H9 (cell line): Measurements from ENCODE around the gene FNDC1. TPM values are rescaled to one million over a fixed set of nuclear protein-coding genes. Genes with fewer than 3 reads are reported as not detected.

Experiments
- DNase-seq: peaks from one replicate; pipeline ENCODE4 v3.0.0-alpha.2; 2017
- H2AFZ ChIP-seq: one replicate; pipeline ENCODE4 v1.6.1; 2013; ENCODE audit warnings: mild to moderate bottlenecking, low read length, control low read depth, moderate library complexity
- H2AK5ac ChIP-seq: 2 replicates; pipeline ENCODE4 v1.6.1; 2013; ENCODE audit warnings: low read length, control low read depth, mixed read lengths; ENCODE audit not compliant: insufficient read length
- H2BK120ac ChIP-seq: one replicate; pipeline ENCODE4 v1.6.1; 2013; ENCODE audit warnings: low read depth, mild to moderate bottlenecking, low read length, control low read depth, inconsistent platforms; ENCODE audit not compliant: poor library complexity, severe bottlenecking
- H2BK12ac ChIP-seq: 2 replicates; pipeline ENCODE4 v1.6.1; 2013; ENCODE audit warnings: low read length, control low read depth, mixed read lengths, low read depth; ENCODE audit not compliant: insufficient read length
- H2BK15ac ChIP-seq: 2 replicates; pipeline ENCODE4 v1.6.1; 2013; ENCODE audit warnings: low read depth, low read length, control low read depth
- H2BK20ac ChIP-seq: one replicate; pipeline ENCODE4 v1.6.1; 2013; ENCODE audit warnings: low read depth, mild to moderate bottlenecking, low read length, control low read depth, inconsistent platforms; ENCODE audit not compliant: poor library complexity, severe bottlenecking
- H2BK5ac ChIP-seq: 2 replicates; pipeline ENCODE4 v1.6.1; 2013; ENCODE audit warnings: low read length, control low read depth, mixed read lengths; ENCODE audit not compliant: insufficient read length
- H3K14ac ChIP-seq: 2 replicates; pipeline ENCODE4 v1.6.1; 2013; ENCODE audit warnings: low read length, control low read depth; ENCODE audit not compliant: insufficient read depth
- H3K18ac ChIP-seq: 2 replicates; pipeline ENCODE4 v1.6.1; 2013; ENCODE audit warnings: low read depth, mild to moderate bottlenecking, mixed read lengths, low read length, control low read depth; ENCODE audit not compliant: insufficient read length
- H3K23ac ChIP-seq: 2 replicates; pipeline ENCODE4 v1.6.1; 2013; ENCODE audit warnings: low read length, control low read depth, mixed read lengths, low read depth; ENCODE audit not compliant: insufficient read length
- H3K23me2 ChIP-seq: 2 replicates; pipeline ENCODE4 v1.6.1; 2013; ENCODE audit warnings: low read depth, mild to moderate bottlenecking, mixed read lengths, low read length, control low read depth; ENCODE audit not compliant: insufficient read length, poor library complexity, severe bottlenecking
- H3K27ac ChIP-seq: 2 replicates; pipeline ENCODE4 v1.5.1; 2013; ENCODE audit warnings: low read length, control low read depth, mixed read lengths, low read depth; ENCODE audit not compliant: insufficient read length
- H3K27me3 ChIP-seq: 2 replicates; pipeline ENCODE4 v1.6.1; 2013; ENCODE audit warnings: low read length, control low read depth, inconsistent platforms; ENCODE audit not compliant: insufficient read depth
- H3K4ac ChIP-seq: 2 replicates; pipeline ENCODE4 v1.6.1; 2013; ENCODE audit warnings: low read depth, mild to moderate bottlenecking, control low read depth, inconsistent platforms, low read length, moderate library complexity
- H3K4me1 ChIP-seq: 2 replicates; pipeline ENCODE4 v1.6.1; 2013; ENCODE audit warnings: low read length, control low read depth, inconsistent platforms; ENCODE audit not compliant: insufficient read depth
- H3K4me2 ChIP-seq: 2 replicates; pipeline ENCODE4 v1.6.1; 2013; ENCODE audit warnings: low read length, control low read depth, mixed read lengths; ENCODE audit not compliant: insufficient read length, insufficient read depth
- H3K56ac ChIP-seq: 2 replicates; pipeline ENCODE4 v1.6.1; 2013; ENCODE audit warnings: low read depth, mild to moderate bottlenecking, mixed read lengths, low read length, control low read depth; ENCODE audit not compliant: insufficient read length
- H3K79me1 ChIP-seq: 2 replicates; pipeline ENCODE4 v1.6.1; 2013; ENCODE audit warnings: low read depth, mild to moderate bottlenecking, moderate library complexity, low read length, control low read depth, inconsistent platforms; ENCODE audit not compliant: insufficient read depth, poor library complexity, severe bottlenecking
- H3K79me2 ChIP-seq: 2 replicates; pipeline ENCODE4 v1.6.1; 2013; ENCODE audit warnings: low read length, control low read depth, inconsistent platforms; ENCODE audit not compliant: insufficient read depth
- H3K9ac ChIP-seq: 2 replicates; pipeline ENCODE4 v1.6.1; 2013; ENCODE audit warnings: low read length, control low read depth, mixed read lengths; ENCODE audit not compliant: insufficient read length; ENCODE audit errors: extremely low read depth
- H3K9me3 ChIP-seq: one replicate; pipeline ENCODE4 v1.6.1; 2013; ENCODE audit warnings: low read depth, low read length, inconsistent platforms; ENCODE audit not compliant: control insufficient read depth
- H3T11ph ChIP-seq: one replicate; pipeline ENCODE4 v1.6.1; 2013; ENCODE audit warnings: mild to moderate bottlenecking, low read length, control low read depth, inconsistent platforms
- H4K20me1 ChIP-seq: one replicate; pipeline ENCODE4 v1.6.1; 2013; ENCODE audit not compliant: control insufficient read depth, insufficient read length, insufficient read depth
- H4K5ac ChIP-seq: 2 replicates; pipeline ENCODE4 v1.6.1; 2013; ENCODE audit warnings: low read depth, mild to moderate bottlenecking, mixed read lengths, low read length, control low read depth; ENCODE audit not compliant: insufficient read length
- H4K8ac ChIP-seq: replicated peaks from 2 replicates; pipeline ENCODE4 v1.6.1; 2013; ENCODE audit warnings: low read length, control low read depth, mixed read lengths, low read depth; ENCODE audit not compliant: insufficient read length
- H4K91ac ChIP-seq: 2 replicates; pipeline ENCODE4 v1.6.1; 2013; ENCODE audit warnings: low read depth, mild to moderate bottlenecking, moderate library complexity, mixed read lengths, low read length, control low read depth; ENCODE audit not compliant: insufficient read length
- H3K27ac Mint-ChIP-seq, 3 experiments: 2 replicates in 2 of 3; 3 replicates in 1 of 3; pipeline ENCODE4 v1.8.0; 2020 to 2021; ENCODE audit warnings: mixed read lengths in 3 of 3, mild to moderate bottlenecking in 1 of 3, moderate library complexity in 1 of 3
- H3K27me3 Mint-ChIP-seq: 2 replicates; pipeline ENCODE4 v1.8.0; 2021; ENCODE audit warnings: low read depth, mild to moderate bottlenecking, moderate library complexity, mixed read lengths
- H3K36me3 Mint-ChIP-seq, 3 experiments: 2 replicates in 2 of 3; 3 replicates in 1 of 3; pipeline ENCODE4 v1.8.0; 2020 to 2021; ENCODE audit warnings: low read depth in 3 of 3, mixed read lengths in 3 of 3; ENCODE audit not compliant: insufficient read depth in 1 of 3
- H3K4me1 Mint-ChIP-seq, 2 experiments: 2 replicates each; pipeline ENCODE4 v1.8.0; 2020; ENCODE audit warnings: mixed read lengths in 2 of 2
- H3K4me3 Mint-ChIP-seq, 2 experiments: 2 replicates in 1 of 2; 3 replicates in 1 of 2; pipeline ENCODE4 v1.8.0; 2020 to 2021; ENCODE audit warnings: mild to moderate bottlenecking in 2 of 2, mixed read lengths in 2 of 2, moderate library complexity in 1 of 2
- H3K9me3 Mint-ChIP-seq, 2 experiments: 2 replicates in 1 of 2; 3 replicates in 1 of 2; pipeline ENCODE4 v1.8.0; 2020; ENCODE audit warnings: mild to moderate bottlenecking in 2 of 2, mixed read lengths in 2 of 2, moderate library complexity in 1 of 2
- CTCF ChIP-seq: fragments of 200-600 bp; sonication (generic); conservative IDR thresholded peaks from 3 replicates; pipeline ENCODE4 v1.8.0; 2021; ENCODE audit warnings: antibody characterized with exemption, mild to moderate bottlenecking
- WGBS: extraction: QIAGEN DNeasy Blood & Tissue Kit; methylation state at CpG from one replicate; pipeline ENCODE4 v1.1.7; 2013; ENCODE audit warnings: missing lambda C conversion rate, low lambda C conversion rate, mixed read lengths; ENCODE audit not compliant: insufficient read length; ENCODE audit errors: extremely low coverage; 5-methylcytosine and 5-hydroxymethylcytosine counted together
- total RNA-seq: library from RNA; stranded (reverse); gene quantifications from 2 replicates; pipeline ENCODE4 v1.2.1, GENCODE V29; 2021

Gene FNDC1
- total RNA-seq, 1 experiment from 2014 or later, result 0.24 TPM

GRCh38 chr6:159313018-159313417 is 143.8 kb downstream of the FNDC1 start:
- Histone ChIP-seq H3T11ph (no peak overlapping the region), H3K14ac (no peak overlapping the region), H4K8ac (no peak overlapping the region), H2BK12ac (no peak overlapping the region), H2BK120ac (no peak overlapping the region), H2BK15ac (no peak overlapping the region), H2BK5ac (no peak overlapping the region), H3K56ac (no peak overlapping the region), H4K5ac (no peak overlapping the region), H3K4me2 (no peak overlapping the region), H3K9ac (no peak overlapping the region), H3K27ac (no peak overlapping the region), H2AK5ac (no peak overlapping the region), H3K18ac (no peak overlapping the region), H3K23ac (no peak overlapping the region), H3K23me2 (no peaks in the 10 kb centered on the region), H3K4ac (no peak overlapping the region), H3K4me1 (no peaks in the 10 kb centered on the region), H3K79me1 (no peaks in the 10 kb centered on the region), H2AFZ (no peak overlapping the region), H3K9me3 (no peaks in the 10 kb centered on the region), H4K20me1 (no peaks in the 10 kb centered on the region), H3K79me2 (no peaks in the 10 kb centered on the region), H4K91ac (no peak overlapping the region), H3K27me3 (no peaks in the 10 kb centered on the region), H2BK20ac (no peak overlapping the region)
- Mint-ChIP-seq H3K4me3 (no peak overlapping the region), H3K4me1 (no peaks in the 10 kb centered on the region), H3K27ac (no peak overlapping the region), H3K9me3 (peaks cover 0 to 50% of the 10 kb centered on the region in 2 experiments; a peak in 2 of 5 replicates), H3K36me3 (no peaks in the 10 kb centered on the region), H3K27me3 (no peaks in the 10 kb centered on the region)
- no CpG with 5 or more reads among the region's 6 CpGs for WGBS
- no peak for TF ChIP-seq CTCF
- DNase-seq, result no peak
